HG02840 (cell line): ENCODE results near the gene ATG10.
"Not testable (repeated sequence)": the region's sequence is repeated elsewhere in the genome, so short reads cannot be mapped to it uniquely, and the experiment has no call there.

Experiments
- ATAC-seq: cut with Tn5 transposase; IDR thresholded peaks from one replicate; pipeline ENCODE4 v1.9.1; 2021; ENCODE audit warnings: mild to moderate bottlenecking, moderate library complexity, moderate number of reproducible peaks; ENCODE audit not compliant: unreplicated experiment, low FRiP score

The ATG10 gene

DNA sequence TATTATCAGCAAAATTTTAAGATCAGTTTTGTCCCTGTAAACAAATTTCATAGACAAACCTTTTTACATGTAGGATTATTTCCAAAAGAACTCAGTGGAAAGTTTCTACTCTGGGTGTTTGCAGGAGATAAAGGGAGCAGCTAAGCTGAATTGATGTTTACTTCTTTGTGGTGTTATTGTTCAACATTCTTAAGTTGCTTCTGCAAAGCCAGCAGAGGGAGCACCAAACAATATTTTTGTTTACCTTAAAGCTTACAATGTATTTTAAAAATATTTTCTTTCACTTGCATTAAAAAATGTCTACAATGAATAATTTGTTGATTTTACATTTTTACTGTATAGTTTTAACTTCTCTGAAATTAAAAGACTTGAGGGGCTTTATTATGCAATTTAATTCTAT is 135.4 kb downstream of the ATG10 start:
- no peak for ATAC-seq

DNA sequence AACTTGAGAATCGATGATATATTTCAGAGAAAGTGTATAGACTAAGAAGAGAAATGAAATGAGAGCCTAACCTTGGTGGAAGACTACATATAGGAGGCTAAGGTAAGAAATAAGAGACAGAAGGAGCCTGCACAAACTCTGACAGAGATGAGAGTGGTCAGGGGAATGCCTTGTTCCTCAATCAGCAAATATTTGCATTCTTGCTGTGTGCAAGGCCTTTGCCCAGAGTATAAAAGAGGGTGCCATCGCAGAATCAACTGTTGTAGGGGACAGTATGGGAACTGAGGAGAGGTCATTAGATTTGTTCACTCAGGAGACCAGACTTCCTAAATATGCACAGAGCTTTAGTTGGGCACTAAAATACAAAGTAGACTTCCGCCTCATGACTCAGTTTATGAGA is 137.2 kb downstream of the ATG10 start:
- ATAC-seq = no peak

DNA sequence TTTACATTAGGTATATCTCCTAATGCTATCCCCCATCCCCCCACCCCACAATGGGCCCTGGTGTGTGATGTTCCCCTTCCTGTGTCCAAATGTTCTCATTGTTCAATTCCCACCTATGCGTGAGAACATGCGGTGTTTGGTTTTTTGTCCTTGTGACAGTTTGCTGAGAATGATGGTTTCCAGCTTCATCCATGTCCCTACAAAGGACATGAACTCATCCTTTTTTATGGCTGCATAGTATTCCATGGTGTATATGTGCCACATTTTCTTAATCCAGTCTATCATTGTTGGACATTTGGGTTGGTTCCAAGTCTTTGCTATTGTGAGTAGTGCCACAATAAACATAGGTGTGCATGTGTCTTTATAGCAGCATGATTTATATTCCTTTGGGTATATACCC is 138.1 kb downstream of the ATG10 start:
- ATAC-seq = not testable (repeated sequence)

DNA sequence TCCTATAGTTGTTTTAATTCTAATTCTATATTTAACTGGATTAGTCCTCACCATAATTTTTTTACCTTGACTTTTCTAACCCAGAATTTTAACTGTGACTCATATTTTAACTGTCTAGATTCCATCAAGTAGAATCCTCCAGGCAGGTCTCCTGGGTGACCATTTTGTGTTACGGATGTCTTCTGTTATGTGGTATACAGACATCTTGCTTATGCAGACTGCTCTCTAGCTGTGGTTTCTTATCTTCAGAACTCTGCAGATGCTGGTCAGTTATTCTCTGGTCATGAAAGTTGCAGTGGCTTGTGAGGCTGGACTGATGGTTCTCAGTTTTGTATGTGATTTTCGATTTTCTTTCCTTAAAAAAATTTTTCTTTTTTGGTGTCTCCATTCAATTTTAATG is 139.4 kb downstream of the ATG10 start:
- ATAC-seq = no peak

DNA sequence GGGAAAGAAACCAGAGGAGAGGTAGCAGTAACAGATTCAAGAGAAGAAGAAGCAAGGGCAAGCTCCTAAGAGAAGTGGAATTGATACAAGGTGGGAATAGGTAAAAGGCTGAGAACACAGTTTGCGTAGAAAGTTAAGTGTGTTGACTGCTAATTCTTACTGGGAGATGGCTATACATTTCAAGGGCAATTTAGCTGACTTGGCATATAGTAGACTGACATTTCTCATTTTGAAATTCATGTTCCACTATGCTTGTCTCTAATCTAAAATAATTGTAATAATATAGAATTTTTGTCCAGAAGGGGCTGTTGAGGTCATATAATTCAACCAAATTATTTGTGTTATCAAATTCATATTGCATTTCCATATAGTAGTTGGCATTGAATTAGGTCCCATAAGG is 144.0 kb downstream of the ATG10 start:
- no peak for ATAC-seq

DNA sequence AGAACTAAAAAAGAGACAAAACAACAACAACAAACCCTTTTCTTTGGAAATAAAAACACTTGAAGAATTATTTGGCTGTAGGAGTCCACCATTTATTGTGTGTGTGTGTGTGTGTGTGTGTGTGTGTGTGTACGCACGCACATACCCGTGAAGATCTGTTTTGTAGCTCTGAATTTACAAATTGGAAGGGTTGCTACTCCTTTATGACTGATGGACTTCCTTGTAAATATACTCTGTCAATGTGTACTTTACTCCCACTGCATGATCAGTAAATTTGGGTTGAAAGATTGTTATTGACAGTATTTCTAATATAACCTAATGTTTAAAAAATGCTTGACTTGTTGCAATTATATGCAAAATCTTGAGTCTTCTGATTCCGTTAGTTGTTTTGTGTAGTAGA is 148.1 kb downstream of the ATG10 start:
- no peak for ATAC-seq

DNA sequence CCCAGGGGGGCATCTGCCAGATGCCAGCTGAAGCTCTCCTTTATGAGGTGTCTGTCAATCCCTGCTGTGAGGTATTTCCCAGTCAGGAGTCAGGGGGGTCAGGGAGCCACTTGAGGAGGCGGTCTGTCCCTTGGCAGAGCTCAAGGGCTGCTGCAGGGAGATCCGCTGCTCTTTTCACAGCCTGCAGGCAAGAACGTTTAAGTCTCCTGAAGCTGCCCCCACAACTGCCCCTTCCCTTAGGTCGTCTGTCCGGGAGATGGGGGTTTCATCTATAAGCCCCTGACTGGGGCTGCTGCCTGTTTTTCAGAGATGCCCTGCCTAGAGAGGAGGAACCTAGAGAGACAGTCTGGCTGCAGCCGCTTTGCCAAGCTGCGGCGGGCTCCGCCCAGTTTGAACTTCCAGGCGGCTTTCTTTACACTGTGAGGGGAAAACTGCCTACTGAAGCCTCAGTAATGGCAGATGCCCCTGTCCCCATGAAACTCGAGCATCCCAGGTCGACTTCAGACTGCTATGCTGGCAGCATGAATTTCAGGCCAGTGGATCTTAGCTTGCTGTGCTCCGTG is 158.0 kb downstream of the ATG10 start:
- ATAC-seq = no peak

DNA sequence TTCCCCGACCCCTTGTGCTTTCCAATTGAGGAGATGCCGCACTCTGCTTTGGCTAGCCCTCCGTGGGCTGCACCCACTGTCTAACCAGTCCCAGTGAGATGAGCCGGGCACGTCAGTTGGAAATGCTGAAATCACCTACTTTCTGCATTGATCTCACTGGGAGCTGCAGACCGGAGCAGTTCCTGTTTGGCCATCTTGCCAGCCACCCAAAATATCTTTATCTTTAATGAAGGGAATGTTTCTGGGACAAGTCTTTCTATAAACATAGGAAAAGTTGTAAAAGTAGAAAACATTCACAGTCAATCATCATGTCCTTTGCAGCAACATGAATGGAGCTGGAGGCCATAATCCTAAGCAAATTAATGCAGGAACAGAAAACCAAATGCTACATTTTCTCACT is 158.8 kb downstream of the ATG10 start:
- ATAC-seq = no peak

DNA sequence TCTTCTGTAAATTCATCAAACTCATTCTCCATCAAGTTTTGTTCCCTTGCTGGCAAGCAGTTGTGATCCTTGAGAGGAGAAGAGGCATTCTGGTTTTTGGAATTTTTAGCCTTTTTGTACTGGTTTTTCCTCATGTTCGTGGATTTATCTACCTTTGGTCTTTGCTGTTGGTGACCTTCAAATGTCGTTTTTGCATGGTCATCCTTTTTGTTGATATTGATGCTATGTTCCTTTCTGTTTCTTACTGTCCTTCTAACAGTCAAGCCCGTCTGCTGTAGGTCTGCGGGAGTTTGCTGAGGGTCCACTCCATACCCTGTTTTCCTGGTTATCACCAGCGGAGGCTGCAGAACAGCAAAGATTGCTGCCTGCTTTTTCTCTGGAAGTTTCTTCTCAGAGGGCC is 165.4 kb downstream of the ATG10 start:
- no peak for ATAC-seq

DNA sequence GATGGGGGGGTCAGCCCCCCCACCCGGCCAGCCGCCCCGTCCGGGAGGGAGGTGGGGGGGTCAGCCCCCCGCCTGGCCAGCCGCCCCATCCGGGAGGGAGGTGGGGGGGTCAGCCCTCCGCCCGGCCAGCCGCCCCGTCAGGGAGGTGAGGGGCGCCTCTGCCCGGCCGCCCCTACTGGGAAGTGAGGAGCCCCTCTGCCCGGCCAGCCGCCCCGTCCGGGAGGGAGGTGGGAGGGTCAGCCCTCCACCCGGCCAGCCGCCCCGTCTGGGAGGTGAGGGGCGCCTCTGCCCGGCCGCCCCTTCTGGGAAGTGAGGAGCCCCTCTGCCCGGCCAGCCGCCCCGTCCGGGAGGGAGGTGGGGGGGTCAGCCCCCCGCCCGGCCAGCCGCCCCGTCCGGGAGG is 168.0 kb downstream of the ATG10 start:
- ATAC-seq = not testable (repeated sequence)

DNA sequence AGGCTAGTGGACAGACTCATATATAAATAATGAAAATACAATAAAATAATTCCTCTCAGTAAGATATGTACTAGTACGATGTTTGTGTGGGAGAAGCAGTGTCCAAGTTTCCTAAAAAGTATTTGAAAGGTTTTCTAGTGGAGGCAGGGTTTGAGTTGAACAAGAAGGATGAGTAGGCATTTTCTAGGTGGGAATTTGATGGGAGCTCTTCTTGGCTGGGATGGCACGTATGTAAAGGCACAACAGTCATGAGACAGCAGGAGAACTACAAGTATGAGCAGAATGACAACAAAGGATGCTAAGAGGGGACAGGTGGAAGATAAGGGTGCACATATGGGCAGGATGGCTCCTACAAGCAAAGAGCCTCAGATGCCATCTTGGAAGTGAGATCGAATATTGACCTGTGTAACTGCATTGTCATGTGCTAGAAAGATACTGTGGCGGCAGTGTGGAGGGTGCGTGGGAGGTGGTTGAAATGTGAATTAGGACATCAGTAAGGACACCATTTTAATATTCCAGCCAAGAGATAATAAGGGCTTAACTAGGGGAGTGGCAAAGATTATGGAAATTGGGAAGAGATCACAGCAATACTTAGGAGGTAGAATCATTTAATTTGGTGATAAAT is 170.5 kb downstream of the ATG10 start:
- ATAC-seq = no peak

DNA sequence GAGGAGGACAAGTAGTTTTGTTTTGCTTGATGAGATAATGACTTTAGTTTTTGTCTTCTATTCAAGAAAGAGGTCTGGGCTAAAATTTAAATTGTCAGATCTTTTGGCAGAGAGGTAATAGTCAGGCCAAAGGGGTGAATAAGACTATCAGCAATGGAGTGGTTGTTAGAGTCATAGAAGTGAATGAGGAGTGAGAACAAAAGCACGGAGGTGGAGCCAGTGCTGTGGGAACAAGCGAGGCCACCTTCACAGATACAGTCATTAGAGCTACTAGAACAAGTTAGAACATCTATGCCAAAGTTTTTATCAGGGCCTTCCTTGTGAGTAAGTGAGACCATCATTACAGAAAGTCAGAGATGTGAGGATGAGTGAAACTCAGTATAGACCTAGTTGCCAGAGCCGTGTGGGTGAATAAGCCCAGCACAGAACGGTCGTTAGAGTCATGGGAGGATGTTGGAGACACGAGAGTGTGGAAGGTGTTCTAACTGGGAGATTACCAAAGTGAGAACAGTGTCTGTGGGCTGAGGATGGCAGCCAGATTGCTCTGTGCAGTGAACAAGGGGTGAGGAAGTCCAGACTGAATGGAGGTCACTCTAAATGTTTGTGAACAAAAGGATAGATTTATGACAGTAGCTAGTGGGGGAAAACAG is 171.2 kb downstream of the ATG10 start:
- ATAC-seq = no peak

DNA sequence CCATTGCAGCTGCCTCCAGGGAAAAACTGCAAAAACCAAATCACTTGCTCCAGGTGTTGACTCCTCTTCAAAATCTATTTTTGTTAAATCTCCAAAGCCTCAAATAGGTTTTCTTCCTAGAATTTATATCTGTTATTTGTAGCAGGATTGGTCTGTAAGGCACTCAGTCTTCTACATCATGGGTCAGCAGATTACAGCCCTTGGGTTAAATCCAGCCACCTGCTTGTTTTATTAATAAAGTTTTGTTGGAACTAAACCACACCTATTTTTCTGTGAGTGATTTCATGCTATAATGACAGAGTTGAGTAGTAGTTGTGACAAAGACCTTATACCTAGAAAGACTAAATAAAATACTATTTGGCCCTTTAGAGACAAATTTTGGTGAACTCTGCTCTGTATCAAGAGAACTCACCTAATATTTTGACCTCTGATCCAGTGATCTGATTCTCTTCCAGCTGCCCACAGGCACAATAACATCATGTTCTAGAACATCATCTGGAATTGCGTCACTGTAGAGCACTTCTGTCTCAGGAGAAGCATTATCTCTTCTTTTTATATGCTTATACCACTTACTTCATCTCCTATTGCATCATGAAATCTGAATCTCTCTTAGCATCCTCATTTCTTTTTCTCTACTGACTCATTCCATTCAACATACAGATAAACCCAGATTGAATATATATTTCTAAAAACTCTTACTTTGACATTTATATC is 176.2 kb downstream of the ATG10 start:
- no peak for ATAC-seq

DNA sequence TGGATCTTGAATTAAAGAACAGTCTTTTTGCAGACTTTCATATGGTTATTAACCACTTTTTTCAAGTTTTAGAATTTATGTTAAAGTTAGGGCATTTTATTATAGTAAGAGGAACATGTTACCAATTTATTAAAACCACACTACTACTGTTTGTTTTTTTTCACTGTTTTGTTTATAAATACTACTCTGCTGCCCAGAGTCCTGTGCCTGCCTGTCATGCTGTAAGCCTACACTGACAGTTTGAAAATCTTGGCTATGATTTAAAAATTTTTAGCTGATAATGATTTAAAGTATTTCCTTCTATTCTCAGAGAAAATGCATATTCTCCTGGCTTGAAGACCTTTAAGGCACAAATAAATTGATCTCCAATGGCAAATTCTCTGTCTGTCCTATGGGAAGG is 177.6 kb downstream of the ATG10 start:
- no peak for ATAC-seq

DNA sequence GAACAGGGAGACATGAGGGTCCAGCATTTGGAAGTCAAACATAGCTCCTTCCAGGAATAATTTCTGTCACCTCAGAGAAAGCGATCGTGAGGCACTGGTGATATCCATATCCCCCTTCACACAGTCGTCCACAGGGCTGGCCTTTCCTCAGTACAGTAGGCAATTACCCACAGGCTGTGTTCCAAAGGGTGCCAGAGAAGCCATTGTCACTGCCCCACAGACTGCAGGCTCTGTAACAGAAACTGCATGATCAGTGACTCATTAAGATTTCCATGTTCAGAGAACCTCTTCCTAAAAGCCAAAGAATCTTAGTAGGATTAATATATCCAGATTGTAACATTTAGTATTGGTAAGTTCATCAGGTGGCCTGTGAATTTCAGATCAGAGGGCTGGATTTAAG is 178.7 kb downstream of the ATG10 start:
- no peak for ATAC-seq

DNA sequence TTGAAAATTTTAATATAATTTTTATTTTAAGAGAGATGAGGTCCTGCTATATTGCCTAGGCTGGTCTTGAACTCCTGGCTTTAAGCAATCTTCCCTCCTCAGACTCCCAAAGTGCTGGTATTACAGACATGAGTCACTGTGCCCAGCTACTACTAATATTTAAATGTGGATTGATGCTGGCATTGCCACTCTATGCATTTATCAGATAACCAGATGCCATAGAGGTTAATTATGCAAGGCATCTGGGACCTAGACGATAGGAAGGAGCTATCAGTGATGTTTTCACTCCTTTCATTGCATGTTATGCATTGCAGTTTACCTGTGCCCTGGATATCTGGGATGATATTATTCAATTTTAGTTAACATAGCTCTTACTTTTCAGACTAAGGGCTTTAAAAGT is 179.4 kb downstream of the ATG10 start:
- no peak for ATAC-seq

DNA sequence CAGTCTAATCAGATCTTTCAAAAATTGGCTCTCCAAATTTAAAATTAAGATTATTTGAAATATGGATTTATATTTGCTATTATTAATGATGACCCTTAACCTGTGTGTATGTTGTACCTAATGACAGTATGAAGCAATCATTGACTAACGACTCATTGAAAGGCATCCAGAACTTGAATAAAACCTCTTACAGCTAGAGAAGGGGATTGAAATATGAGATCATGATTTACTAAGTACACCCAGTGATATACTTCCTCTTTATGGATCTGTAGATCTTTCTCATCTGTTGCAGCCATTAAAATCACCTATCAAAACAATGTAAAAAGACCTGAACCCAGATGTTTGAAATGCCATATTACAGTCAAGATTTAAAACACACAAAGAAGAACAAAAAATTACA is 179.8 kb downstream of the ATG10 start:
- ATAC-seq = no peak

DNA sequence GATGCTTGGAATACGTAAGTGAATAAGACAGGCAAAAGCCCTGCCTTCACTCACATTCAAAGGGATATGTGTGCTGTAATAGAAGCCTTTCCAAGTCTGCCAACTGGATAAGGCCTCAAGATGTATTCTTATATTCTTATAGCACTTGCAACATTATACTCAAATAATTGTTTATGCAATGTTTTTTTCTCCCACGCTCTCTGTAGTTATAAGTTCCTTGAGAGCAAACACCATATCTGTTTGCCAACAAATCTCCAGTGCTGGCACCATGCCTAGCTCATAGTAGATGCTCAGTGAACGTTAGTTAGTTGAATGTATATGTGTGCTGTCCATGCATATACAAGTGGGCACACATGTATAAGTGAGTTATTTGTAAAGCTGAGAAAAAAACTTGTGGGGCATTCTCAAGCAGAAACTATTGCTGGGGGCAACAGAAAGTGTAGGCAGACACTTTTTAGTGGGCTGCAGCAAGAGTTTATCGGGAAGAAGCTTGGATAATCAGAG is 181.2 kb downstream of the ATG10 start:
- no peak for ATAC-seq

DNA sequence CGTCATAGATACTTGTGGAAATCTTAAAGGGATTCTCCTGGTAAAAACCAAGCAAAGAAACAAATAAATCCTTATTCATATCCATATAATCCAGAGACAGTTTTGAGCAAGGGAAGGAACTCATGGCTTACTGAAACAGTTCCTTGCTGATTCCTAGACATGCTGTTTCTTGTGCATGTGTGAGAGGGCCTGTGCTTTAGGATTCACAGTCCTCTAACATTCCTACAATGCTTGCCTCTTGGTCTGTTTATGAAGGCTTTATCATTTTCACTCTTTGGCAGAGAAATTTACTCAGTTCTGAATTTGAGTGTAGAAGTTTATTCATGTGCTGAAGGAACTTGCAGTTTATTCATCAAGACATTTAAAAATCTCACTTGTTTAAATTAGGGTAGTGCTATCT is 183.0 kb downstream of the ATG10 start:
- ATAC-seq = no peak

DNA sequence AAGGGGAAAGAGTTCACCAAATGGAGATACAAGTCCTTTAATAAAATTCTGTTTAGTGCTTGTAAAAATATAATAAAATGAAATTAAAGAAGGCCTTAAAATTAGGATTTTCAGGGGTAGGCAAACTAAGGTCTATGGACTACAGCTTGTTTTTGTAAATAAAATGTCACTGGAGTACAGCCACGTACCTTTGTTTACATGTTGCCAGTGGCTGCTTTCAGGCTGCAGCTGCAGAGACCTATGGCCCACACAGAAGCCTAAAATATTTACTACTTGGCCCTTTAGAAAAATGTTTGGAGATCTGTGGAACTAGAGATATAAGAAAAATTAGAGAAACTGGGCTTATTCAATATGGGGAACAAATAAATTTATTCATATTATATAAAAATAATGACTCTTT is 183.5 kb downstream of the ATG10 start:
- no peak for ATAC-seq

DNA sequence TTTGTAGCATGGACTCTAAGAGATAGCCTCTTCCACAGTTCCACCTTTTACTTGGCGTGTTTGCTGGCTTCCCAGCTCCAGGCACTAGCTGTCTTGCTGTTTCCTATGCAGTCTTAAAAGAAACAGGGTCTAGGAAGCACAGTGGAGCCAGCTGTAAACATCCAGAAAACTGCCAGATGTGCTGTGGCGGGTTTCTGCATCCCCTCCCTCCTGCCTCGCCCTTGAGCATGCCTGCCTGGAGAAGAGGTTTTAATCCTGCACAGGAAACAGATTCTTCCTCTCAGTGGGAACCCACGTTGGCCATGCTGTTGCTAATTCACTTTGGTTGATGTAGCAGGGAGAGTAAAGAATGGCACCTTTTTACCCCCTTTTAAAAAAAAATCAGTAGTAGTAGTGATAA is 185.1 kb downstream of the ATG10 start:
- ATAC-seq = no peak
